NCI-H2081 treated with DMSO at 0.1 percent for 48 hours (cell line): ENCODE measurements around the gene CSTF1.
"Not testable (repeated sequence)": the region's sequence is repeated elsewhere in the genome, so short reads cannot be mapped to it uniquely, and the experiment has no call there.

Experiments
- DNase-seq: peaks from one replicate; lab custom pipeline; 2025; lab: John Stamatoyannopoulos, UW

The CSTF1 gene

DNA sequence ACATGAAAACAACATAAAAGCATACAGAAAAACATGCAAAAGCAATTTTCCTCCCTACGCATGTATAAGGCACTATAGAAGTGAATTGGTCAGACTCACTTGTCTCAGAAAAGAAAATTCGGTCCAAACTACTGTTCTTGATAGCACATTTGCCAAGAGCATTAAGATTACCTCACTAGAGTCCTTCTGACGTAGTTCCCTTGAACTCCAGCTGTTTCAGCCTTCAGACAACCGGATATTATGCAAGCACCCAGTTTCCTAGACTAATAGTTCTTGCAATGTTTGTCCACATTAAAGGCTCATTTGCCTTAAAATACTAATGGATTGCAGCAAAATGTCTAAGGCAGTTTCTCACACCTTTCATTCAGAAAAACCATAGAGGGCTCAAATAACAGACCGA lies 17.1 kb downstream of the CSTF1 start:
- DNase-seq: no peak

DNA sequence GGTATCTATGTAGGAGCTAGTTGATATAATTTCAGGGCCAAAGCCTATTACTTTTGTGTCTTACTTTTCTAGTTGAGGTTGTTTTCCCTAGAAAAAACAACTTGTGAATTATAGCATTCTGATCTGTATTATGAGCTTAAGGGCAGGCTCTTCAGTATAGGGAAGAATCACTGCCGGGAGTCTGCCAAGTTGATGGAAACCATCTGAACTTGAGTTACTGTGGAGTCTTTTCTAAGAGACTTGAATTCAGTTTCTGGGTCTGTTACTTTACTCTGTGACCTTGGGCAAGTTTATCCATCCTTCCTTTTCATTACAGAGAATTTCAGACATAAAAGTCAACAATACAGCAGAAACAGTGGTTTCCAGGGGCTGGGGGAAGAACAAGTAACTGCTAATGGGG lies 17.5 kb downstream of the CSTF1 start:
- no peak for DNase-seq

DNA sequence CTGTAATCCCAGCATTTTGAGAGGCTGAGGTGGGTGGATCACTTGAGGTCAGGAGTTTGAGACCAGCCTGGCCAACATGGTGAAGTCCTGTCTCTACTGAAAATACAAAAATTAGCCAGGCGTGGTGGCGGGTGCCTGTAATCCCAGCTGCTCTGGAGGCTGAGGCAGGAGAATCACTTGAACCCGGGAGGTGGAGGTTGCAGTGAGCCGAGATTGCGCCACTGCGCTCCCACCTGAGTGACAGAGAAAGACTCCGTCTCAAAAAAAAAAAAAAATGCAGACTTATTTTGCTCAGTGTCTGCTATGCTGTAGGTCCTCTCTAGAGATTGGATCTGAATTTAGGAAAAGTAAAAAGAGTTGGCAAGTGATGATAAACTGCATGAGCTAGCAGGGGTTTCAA lies 18.8 kb downstream of the CSTF1 start:
- not testable (repeated sequence) for DNase-seq

DNA sequence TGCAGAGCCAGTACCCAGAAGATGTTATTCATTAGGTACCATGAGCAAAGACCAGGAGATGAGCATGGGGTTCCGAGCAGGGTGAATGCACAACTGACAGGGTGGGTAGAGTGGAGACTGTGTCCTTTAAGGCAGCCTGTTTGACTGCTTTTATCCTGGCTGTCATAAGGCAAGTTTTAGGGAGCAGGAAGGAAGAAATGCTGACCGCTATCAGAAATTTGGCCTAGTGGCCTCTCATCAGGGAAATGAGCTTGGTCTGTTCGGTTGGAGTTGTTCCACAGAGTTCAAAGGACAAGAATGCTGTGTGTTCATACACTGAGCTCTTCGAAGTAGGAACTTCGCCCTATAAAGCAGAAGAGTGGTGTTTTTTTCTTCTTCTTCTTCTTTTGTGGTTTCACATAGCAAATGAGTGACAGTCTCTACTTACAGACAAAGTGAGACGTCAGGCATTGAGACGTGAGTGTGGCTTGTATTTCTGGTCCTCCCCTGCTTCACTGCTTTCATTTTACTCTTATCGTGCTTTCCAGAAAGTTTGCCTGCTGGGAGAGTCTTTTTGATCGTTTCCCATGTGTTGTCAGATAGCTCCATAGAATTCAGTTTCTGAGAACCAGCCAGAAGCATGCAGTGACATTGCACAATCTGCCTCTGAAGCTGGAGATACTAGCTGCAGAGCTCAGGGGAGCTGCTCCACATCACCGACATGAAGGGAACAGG lies 19.5 kb downstream of the CSTF1 start, which contains the start of gene CASS4:
Gene CASS4, plus strand, starts transcription at position 502 of the 714 bp plus-strand sequence. Its CDS starts 199 bp downstream, at position 701.
- DNase-seq: no peak

DNA sequence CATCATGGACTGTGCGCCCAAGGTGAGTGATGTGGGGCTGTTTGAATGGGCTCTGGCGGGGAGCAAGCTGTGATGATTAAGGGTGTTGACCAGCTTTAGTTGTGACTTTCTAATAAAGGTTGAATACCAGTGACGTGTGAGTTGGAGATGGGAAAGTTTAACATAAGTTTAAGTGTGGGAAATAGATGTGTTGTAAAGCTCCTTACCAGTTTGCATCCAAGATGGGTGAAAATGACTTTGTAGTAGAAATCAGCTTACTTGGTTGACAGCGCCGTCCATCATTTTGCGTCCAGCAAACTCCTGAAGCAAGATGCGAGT lies 20.0 kb downstream of the CSTF1 start:
- no peak for DNase-seq

DNA sequence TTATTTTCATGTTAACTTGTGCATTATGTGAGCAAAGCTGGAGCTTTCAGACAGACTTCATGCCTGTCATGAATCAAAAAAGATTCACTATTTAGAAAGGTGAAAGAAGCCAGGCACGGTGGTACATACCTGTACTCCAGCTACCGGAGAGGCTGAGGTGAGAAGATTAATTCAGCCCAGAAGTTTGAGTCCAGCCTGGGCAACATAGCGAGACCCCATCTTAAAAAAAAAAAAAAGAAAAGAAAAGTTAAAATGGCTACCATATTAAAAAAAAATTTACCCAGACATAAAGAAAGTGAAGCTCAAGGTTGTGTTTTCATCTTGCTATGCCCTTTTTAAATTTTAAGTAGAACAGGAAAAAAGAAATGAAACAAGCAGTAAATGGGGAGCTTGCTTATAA lies 20.5 kb downstream of the CSTF1 start:
- no peak for DNase-seq

DNA sequence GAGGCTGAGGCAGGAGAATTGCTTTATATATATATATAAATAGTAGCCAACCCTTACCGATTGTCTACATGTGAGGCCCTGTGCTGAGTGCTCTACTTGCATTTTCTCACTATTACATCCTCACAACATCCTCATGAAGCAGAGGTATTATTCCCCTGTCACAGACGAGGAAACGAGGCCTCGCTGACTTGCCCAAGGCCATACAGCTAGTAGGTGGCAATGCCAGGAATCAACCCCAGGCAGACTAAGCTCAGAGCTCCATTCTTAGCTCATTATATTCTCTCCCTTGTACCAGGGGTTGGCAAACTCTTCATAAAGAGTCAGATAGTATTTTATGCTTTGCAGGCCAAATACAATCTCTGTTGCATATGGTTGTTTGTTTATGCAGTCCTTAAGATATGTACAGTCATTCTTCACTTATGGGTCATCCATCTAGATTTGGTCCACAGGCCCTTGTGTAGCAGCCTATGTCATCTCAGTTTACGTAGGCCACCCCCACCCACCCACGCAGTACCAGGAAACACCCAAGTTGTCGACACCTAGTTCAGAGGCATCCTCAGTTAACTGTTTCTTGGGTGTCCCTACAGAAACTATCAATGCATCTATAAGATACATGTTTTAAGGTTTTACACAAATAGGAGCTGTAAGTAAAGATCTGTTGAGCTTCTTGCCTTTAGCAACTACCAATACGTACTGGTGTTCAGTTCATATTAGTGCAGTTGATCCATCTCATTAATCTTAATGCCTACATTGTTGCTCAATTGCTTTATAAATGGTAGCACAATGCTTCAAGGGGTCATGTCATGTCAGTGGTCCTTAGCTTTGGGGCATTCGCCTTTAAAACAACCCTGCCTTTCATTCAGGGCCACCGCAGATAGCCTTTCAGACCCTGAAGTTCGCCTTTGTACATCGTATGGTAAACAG lies 22.7 kb downstream of the CSTF1 start:
- DNase-seq: no peak

DNA sequence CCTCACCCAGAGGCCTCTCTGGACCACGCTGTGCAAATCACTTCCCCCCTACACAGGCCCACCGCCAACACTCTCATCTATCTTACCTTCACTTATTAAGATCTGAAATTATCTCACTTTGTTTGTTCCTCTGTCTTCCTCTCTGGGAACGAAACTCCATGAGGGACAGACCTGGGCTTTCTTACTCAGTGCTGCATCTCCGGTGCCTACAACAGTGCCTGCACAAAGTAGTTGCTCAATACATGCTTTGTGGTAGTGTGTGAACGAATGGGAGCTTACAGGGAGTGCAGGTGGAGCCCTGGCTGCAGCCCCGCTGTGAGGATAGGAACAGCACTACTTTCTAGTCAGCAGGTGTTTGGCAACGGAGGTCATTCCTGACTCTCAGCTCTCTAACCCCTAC lies 25.0 kb downstream of the CSTF1 start:
- no peak for DNase-seq

DNA sequence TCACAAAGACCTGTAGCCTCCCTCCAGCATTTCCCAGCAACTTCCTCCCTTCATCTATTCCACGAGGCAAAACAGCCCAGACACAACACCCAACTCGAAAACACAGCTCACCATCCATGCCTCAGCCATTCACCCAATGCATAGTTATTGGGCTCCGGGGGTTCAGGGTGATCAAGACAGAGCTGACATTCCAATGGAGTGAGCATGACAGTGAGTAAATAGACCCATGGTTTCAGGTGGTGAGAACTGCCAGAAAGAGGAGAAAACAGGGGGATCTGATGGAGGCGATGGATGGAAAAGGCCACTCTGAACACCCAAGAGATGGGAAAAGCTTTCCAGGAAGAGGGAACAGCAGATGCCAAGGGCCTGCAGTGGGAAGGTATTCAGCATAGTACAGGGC lies 25.5 kb downstream of the CSTF1 start:
- DNase-seq: no peak

DNA sequence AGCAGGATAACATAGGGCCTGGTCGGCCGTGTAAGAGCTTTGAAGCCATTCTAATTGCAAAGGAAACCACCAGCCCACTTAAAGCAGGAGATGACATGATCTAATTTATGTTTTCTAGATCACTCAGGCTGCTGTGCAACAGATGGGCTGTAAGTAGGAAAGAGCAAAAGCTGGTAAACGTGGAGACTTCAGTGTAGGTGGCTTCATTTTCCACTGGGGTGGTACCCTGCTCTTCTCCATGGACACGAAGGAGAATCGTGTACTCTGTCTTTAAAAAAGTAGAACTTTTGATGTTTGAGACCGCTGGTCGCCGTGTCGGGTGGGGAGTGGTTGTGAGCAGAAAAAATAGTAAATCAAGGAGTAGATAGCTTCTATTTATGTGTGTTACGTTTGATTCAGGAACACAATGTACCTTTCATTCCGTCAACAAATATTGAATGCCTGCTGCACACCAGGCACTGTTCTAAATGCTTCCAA lies 26.0 kb downstream of the CSTF1 start:
- DNase-seq: no peak

DNA sequence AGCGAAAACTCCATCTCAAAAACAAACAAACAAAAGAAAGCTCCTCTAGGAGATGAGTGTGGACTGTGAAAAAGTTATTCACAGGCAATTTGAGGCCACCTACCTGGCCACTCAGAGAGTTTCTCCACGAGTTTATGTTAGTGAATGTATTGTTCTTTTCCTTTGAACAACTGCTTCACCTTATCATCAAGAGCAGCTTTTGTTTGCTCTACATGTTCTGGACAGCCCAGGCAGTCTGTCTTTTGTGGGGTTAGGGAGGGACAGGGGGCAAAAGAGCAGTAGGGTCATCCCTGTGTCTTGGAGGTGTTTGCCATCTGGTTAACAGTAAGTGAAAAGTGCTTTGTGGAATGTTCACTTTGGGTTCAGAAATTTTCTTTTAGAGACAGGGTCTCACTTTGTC lies 27.6 kb downstream of the CSTF1 start:
- DNase-seq: no peak

DNA sequence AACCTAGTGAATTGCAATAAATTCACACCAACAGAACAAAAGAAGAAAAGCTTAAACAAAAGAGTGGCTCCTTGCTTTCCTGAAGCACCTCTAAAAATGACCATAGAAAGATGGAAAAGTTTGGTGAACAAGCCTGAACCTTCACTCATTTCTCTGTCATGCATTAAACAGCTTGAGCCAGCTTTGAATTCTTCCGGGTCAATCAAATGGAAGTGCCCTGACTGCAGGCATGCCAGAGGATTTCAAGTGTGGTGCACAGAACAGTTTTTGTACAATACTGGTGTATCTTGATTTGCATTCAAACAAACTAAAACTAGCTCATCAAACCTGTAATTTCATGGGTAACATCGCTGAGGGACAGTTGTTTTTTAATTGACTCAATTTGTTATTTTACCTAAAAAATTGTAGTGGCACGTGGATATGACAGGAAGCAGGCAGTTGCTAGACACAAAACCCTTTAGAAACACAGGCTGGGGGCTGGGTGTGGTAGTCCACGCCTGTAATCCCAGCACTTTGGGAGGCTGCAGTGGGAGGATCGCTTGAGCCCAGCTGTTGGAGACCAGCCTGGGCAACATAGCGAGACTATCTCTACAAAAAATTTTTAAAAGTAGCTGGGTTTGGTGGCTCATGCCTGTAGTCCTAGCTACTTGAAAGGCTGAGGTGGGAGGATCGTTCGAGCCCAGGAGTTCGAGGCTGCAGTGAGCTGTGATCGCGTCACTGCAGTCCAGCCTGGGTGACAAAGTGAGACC lies 28.7 kb downstream of the CSTF1 start:
- DNase-seq: no peak

DNA sequence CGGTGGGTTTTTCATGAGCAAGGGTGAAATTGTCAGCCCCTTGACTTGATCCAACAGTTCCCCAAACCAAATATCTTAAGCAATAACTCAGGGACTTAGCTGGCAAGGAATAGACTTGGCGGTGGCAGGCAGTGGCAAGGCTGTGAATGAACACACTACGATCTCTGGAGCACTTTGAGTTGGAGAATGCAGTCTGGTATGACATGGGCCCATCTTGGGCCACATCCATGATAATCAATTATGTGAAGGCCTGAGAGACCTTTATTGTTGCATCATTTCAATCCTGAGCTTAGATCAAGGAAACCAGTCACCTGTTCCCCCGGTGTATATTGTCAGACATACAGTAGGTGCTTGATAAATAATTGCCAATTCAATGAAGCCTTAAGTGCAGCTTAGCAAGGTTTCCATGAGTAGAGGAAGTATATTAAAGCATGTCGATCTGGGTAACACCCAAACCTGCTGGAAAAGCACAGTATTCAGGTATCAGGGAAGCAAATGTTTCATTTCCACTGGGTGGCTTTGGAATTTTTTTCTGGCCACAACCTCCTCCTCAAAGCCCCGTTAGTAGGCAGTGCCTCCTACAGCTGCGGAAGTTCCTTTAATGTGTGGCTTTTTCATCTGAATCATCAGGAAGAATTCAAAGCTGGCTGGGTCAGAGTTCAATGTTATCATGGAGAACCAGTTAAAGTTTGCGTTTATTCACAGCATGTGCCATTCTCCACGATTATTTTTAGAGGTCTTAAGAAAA lies 29.8 kb downstream of the CSTF1 start:
- DNase-seq: no peak

DNA sequence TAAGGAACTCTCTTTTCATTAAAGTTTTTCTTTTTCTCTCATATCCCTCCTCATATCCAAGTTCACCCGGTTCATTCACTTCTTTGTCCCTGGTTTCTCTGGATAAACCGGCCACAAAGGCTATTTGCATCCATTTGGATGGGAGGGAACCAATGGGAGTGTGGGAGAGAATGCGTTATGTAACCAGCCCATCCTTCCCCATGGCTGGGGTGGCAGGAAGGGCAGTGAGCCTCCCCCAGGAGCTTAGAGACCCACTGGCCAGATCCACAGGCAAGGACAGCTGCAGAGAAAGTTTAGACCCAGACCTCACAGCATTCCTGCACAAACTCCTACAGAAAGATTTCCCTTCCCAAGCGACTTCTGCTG lies 30.4 kb downstream of the CSTF1 start:
- no peak for DNase-seq

DNA sequence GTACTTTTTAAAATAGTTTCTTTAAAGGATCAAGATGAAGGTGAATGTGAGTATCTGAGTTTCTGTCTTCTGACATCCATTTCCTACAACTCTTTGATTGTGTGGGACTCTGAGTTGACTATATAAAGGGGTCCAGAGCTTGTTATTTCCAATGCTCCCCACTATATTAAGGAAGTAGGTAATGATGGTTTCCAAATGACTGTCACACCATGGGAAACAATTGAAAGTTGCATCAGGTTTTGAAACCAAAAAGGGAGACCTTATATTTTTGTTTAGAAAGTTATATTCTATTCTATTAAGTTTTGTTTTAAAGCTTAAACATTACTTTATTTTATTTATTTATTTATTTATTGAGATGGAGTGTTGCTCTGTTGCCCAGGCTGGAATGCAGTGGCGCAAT lies 30.8 kb downstream of the CSTF1 start:
- DNase-seq: no peak

DNA sequence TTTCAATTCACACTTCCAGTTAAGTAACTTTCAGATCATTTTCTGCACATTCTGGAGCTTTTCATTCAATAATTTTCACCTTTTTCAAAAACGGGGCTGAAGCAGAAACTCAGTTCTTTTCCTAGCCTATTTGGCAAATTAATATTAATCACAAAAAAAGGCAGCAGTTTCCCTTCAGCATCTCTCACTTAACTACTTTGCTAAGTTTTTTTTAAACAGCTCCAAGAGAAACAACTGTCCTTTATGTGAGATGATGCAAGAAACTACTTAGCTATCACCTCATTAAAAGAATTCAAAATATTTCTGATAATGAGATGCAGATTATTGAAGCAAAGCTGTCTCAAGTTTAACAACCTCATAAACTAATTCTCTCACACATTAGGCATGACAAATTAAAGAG lies 31.4 kb downstream of the CSTF1 start:
- DNase-seq: no peak

DNA sequence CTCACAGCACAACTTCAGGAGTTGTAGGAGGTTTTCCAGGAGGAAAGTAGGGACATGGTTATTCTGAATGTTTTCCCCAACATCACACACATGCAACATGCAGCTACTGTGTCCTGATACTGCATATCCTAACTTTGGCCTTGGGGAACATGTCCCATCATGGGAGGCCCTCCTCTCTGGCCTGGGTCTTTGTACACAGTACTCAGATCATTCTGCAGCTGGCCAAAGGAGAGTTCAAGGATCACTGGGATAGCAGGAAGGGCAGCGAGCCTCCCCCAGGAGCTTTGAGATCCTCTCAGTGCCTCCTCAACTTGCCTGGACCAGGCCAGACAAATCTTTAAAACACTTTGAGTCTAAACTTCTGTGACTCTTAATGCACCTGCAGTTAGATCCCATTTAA lies 32.5 kb downstream of the CSTF1 start:
- DNase-seq: no peak

DNA sequence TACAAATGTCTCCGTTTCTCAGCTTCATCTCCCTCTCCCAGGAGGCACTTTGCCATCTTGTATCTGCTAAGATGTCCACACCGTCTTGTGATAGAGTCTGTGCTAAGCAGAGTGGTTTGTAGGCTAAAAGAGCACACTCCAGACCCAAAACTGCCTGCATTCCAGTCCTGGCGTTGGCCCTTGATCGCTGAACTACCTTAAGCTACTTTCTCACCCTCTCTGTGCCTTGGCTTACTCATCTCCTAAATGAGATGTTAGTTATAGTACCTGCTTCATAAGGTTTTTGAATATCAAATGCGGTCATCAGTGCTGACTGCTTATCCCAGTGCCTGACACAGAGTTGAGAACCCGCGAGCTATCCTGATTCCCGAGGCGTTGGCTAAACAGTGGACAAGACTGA lies 33.6 kb downstream of the CSTF1 start:
- DNase-seq: no peak

DNA sequence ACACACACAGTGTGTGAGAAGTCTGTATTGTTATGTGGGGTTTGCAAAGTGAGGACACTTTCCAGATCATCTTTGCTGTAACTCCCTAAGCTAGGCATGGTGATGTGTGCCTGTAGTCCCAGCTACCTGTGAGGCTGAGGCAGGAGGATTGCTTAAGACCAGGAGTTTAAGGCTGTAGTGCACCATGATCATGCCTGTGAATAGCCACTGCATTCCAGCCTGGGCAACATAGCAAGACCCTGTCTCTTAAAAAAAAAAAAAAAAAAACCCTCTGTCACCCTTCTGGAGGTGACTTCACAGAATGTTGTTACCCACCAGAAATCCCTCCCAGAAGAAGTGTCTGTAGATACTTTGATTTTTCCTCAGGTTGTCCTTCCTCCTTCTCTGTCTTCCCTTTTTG lies 34.5 kb downstream of the CSTF1 start:
- DNase-seq: no peak

DNA sequence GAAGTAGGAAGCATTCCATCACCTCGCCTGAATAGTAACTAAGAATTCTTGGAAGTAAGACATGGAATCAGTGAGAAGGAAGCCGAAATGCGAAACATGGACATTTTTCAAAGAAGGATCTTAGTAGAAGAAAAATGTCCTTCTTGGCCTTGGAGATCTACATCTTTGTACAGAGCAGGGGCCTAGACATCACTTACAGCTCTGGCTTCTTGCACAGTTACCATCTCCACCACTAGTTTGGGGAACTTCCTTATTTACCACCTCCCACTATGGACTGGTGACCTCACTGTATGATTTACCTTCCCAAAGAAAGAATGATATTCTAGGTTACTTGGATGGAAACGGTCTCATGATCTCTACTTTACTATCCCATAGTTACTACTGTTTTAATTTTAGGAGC lies 35.4 kb downstream of the CSTF1 start:
- no peak for DNase-seq

DNA sequence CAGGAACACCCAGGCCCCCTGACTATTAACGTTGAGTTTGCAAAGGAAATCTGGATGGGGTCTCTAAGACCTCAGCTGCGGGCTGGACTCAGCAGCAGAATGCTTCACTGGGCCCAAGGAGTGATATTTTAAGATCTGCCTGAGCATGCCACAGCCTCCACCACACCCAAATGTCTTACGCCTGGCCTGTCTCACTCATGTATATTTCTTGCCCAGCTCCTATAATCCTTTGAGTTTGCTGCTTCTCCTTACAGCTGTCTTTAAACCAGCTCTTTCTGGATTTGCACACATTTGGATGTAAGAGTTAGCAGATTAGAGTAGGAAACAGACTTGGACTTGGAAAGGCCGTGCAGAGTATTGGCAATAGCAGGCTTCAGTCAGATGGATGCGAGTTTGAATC lies 36.0 kb downstream of the CSTF1 start:
- no peak for DNase-seq

DNA sequence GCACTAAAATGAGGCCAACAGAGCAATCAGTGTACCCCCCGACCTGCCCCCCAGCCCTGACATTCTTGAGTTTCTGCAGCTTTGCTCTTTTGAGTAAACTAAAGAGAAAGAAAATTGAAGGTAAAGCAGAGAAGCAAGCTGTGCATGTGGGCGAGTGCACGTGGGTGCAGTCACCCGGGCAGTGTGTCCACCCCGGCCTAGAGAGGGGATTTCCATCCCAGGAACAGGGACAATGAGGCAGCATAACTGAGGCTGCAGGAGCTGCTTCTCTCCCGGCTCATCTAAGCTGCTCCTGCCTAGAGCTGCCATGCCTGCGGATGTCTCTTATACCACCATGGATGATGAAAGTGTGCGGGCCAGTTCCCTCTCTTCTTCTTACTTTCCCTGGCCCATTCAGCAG lies 36.4 kb downstream of the CSTF1 start:
- no peak for DNase-seq
